Neural cell (in vitro differentiated cells): ENCODE data around the gene MROH2A. TPM values are rescaled to one million over a fixed set of nuclear protein-coding genes. Genes with fewer than 3 reads are reported as not detected.

Experiments
- polyA plus RNA-seq: library from polyadenylated mRNA; depleted of rRNA; stranded (reverse); fragments of >200 nt; gene quantifications from 2 replicates; pipeline ENCODE4 v1.2.3, GENCODE V29; 2014

MROH2A gene
- polyA plus RNA-seq, 1 donor from 2014 or later, result not detected

Other genes starting within 250 kb of the MROH2A start
- gene USP40, start 211.5 kb upstream of the MROH2A start, polyA plus RNA-seq, result 29.9 and 33.3 TPM in 2 replicates
- gene UGT1A8, start 160.7 kb upstream of the MROH2A start, polyA plus RNA-seq, result not detected in 2 replicates
- gene UGT1A10, start 141.9 kb upstream of the MROH2A start, polyA plus RNA-seq, result not detected in 2 replicates
- not detected in 2 replicates for gene UGT1A9, start 106.4 kb upstream of the MROH2A start, polyA plus RNA-seq
- gene UGT1A7, start 96.4 kb upstream of the MROH2A start, polyA plus RNA-seq, result not detected in 2 replicates
- not detected in 2 replicates for gene UGT1A6, start 85.4 kb upstream of the MROH2A start, polyA plus RNA-seq
- gene UGT1A5, start 65.4 kb upstream of the MROH2A start, polyA plus RNA-seq, result not detected in 2 replicates
- gene UGT1A4, start 59.6 kb upstream of the MROH2A start, polyA plus RNA-seq, result not detected in 2 replicates
- not detected in 2 replicates for gene UGT1A3, start 49.3 kb upstream of the MROH2A start, polyA plus RNA-seq
- gene UGT1A1, start 18.1 kb upstream of the MROH2A start, polyA plus RNA-seq, result not detected in 2 replicates
- gene HJURP, start 76.2 kb downstream of the MROH2A start, polyA plus RNA-seq, result 1.3 and 3.3 TPM in 2 replicates
- gene TRPM8, start 139.0 kb downstream of the MROH2A start, polyA plus RNA-seq, result 0.18 TPM in 1 of 2 replicates, not detected in the other